Measurements from ENCODE around the gene MAP2K7.
"Not testable (repeated sequence)": the region's sequence is repeated elsewhere in the genome, so short reads cannot be mapped to it uniquely, and the experiment has no call there.

Gene MAP2K7

DNA sequence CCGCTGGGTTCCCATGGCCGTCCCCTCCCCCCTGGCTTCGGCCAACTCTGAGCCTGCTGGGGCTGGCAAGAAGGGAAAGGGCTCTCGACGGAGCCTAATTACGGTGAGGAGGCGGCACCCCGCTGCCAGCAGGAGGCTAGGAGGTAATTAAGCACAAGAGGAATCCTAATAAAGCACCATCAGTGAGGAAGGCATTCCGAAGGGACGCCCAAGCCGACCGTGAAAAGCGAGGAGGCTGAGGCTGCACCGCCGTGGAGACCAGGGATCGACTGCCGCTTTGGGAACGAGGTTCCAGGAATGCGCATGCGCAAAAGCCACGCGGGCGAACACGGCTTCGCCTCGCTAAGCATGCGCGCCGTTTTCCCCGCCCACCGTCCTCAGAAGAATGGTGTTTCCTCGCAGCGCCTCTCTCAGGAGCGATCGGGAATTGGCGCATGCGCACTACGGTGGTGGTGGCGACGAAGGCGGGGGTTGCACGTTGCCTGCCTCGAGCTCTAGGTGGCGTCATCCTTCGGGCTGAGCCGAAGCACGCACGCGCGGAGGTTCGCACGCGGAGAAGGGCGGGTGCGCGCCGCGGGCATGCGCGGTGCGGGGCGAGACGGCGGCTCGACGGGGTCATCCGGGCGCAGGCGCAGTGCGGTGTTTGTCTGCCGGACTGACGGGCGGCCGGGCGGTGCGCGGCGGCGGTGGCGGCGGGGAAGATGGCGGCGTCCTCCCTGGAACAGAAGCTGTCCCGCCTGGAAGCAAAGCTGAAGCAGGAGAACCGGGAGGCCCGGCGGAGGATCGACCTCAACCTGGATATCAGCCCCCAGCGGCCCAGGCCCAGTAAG lies at the start of gene MAP2K7:
Gene MAP2K7 (plus strand): TSS at position 634 of the 830 bp plus-strand sequence. CDS start 68 bp downstream, at position 702.
- peak; percentile 99 for DNase-seq (ENCODE audit: low spot score)

DNA sequence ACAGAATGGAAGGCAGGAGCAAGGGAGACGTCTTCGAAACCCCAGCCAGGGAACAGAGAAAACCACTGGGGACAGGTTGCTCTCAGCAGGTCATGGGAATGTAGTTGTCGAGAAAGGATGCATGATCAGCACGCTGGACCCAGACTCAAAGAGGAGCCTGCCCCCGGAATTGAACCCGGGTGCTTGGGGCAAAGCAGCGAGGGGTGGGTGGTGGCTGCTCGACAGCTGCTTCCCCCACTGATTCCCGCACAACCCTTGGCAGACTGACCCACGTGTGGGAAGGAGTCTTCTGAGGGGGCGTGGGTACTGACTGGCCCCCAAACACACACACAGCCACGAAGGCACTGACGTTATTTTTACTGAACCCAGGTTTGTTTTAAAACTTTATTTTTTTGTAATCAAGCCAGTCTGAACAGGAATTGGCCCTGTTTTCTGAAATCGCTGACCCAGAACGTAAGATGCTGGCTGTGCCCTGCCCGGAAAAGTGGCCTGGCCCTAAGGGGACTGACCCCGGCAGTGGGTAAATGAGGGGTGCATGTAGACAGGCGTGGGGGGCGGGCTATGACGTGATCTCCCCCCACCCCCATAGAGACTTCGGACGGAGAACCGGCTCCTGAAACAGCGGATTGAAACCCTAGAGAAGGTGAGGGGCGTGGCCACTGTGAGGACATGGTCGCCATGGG lies 48.1 kb upstream of the MAP2K7 start:
- no peak for DNase-seq (ENCODE audit: low spot score)

DNA sequence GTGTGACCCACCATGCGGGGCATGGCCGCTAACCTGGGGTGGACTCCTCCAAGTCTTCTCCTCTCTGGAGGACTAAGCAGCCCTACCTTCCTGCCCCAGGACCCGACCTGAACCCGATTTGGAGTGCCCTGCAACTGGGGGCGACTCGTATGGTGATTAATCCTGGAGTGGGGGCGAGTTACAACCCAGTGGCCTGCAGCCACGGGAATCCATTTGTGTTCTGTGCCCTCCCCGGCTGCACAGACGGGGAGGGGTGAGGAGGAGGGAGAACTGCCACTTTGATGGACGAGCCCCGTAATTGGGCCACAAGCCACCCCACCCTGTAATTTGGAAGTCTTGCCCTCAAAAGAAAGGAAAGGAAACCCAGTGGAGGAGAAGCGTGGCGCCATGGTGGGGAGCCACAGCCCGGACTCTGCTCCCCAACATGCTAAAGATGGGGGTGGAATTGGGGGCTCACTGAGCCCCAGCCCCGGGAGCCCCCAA lies 47.5 kb upstream of the MAP2K7 start:
- no peak for DNase-seq (ENCODE audit: low spot score)

DNA sequence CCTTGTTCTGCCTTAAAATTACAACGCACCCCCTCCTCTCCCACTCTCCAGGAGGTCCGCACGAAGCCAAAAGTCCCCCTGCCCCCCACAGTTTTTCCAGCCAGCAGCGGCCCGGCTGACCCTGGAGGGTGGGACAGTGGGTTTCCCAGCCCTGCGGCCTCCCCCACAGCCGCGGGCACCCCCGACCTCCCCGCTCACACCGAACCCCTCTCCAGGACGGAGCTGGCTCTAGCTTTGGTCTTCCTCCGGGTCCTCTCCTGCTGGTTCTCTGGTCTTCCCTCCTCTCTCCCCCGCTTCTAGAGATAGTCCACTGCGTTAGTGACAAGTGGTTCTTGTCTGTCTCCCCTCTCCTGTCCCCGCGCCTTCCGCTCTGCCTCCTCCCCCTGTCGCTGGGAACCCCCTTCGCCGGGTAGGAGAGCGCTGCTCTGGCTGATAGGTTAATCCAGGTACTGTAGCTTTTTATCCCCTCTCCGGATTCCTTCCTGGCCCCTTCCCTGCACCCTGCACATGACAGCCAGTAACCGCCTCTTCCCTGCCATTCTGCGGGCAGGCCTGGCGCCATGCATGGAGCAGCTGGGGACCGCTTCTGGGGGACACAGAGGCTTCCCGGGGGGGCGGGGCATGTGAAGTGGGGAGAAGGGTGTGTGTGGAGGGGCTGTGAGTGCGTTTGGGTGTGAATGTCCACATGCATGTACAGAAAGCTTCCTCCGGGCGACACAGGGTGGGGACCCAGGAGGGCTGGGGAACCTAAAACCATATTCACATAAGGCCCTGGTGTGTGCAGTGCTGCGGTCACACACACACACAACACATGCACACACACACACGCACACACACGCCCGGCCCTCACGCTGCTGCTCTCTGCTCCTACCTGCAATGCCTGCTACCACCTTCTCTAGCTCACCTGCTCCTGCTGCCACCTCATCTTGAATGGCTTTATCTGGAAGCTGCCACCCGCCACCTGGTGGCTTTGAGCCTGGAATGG lies 46.7 kb upstream of the MAP2K7 start:
- no peak for DNase-seq (ENCODE audit: low spot score)

DNA sequence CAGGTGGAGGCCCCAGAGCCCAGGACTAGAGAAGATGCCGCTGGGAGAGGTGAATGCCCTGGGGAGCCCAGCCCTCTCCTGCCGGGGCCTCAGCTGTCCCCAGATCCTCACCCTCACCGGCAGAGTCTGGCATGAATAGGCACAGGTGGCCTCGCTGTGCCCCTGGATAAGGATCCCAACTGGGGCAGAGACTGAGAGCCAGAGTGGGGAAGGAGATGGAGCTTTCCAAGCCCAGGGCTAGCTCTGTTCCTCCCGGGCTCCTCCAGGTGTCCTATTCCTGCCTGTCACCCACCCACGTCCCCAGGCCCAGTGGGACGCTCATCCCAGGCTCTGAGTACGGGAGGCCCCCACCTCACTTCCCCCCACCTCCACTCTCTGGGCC lies 46.0 kb upstream of the MAP2K7 start:
- DNase-seq (ENCODE audit: low spot score), result no peak

DNA sequence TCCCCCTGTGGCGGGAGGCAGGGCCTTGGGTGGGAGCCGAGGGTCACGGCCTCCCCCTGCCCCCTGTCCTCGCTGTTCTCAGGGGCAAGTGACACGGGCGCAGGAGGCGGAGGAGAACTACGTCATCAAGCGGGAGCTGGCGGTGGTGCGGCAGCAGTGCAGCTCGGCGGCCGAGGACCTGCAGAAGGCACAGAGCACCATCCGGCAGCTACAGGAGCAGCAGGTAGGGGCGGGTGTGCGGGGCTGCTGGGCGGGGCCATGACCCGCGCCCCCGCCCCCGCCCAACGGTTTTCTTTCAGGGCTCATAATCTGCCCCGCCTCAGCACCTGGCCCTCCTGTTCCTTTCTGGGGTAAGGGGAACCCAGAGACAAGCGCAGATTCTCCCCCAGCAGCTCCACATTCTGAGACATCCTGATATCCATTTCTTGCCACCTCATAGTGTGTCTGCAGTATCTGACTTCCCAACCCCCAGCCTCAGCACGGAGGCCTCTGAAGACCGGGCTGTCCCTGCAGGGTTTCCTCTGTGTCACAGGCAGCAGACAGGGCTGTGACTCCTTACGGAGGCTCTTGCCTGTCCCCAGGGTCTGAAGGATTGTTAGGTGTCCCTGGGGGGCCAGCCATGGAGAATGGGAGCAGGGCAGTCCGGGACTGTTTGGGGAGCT lies 45.4 kb upstream of the MAP2K7 start:
- DNase-seq (ENCODE audit: low spot score), result peak; percentile 67

DNA sequence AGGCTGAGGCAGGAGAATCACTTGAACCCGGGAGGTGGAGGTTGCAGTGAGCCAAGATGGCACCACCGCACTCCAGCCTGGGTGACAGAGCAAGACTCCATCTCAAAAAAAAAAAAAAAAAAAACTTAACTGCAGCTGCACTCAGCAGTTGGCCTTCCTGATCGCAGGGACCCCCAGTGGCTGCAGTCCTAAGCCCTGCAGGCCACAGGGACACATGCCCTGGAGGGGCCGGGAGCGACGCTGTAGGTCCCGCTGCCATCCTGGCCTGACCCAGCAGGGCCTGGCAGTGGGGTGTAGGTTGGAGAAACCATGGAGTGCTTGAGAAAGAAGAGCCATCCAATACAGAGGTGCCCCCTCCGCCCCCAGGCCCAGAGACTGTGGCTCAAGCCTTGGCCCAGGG lies 44.6 kb upstream of the MAP2K7 start:
- not testable (repeated sequence) for DNase-seq (ENCODE audit: low spot score)

DNA sequence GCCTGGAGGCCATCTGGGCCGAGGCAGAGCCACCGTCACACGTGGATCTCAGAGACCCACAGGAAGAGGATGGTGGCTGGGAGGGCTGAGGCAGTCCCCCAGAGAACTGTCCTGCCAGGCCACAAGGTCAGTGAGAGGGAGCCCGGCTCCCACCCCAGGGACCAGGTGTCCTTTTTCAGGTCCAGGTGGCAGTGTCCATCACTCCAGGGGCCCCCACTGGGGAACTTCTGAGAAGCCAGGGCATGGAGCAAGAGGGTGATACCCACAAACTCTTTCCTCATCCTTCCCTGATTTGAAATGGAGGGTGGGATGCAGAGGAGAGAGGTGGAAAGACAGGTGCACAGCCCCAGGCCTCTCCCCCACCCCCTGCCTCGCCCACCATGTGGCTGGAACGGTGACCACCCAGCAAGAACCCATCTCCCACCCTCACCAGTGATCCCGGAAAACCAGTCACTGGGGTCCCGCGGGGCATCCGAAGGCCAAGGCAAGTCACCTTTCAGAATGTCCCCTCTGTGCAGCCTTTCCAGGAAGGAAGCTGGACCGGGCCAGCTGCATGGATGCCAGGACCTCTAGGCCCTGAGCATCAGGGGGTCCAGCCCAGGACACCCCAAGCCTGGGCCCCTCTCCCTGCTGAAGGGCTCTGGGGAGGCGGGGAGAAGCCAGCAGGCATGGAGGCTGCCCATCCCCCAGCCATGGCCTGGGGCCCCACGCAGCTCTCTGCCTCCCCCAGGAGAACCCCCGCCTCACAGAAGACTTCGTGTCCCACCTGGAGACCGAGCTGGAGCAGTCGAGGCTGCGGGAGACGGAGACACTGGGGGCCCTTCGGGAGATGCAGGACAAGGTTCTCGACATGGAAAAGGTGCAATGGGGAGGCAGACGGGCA lies 43.6 kb upstream of the MAP2K7 start:
- no peak for DNase-seq (ENCODE audit: low spot score)

DNA sequence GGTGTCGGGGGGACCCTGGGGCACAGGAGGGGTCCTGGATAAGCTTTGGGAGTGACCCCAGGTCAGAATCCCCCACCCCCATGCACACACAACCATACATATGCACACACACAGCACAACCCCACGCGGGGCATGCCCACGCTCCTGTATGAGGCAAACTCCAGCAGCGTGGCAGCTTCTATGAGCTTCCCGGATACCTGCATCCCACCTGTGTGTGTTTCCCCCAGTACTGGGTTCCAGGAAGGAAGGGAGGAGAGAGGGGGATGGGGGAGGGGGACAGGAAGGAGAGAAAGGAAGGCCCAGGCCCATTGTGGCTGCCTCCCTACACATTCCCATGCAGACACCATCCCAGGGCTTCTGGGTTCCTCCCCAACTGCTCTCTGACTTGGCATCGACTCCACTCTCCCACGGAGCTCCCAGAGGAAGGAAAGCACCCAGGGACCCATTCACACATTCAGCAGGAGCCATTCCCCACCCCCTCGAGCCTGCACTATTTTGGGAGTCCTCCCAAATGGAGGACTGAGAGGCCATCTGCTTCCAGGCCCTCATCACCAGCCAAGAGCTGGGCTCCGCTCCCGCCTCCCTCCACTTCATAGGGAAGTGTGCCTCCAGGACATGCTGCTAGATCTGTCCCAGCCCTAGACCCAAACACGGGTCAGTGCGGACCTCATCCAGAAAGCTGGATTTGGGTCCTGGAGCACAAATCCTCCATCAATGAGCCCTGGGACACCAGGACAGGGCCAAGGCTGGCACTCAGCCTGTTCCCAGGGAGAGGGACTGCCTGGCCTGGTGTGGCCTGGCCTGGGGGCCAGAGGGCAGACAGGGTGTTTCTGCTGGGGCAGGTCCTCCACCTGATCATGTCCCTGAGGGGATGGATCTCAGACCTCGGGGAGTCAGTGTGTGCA lies 42.7 kb upstream of the MAP2K7 start:
- DNase-seq (ENCODE audit: low spot score), result no peak

DNA sequence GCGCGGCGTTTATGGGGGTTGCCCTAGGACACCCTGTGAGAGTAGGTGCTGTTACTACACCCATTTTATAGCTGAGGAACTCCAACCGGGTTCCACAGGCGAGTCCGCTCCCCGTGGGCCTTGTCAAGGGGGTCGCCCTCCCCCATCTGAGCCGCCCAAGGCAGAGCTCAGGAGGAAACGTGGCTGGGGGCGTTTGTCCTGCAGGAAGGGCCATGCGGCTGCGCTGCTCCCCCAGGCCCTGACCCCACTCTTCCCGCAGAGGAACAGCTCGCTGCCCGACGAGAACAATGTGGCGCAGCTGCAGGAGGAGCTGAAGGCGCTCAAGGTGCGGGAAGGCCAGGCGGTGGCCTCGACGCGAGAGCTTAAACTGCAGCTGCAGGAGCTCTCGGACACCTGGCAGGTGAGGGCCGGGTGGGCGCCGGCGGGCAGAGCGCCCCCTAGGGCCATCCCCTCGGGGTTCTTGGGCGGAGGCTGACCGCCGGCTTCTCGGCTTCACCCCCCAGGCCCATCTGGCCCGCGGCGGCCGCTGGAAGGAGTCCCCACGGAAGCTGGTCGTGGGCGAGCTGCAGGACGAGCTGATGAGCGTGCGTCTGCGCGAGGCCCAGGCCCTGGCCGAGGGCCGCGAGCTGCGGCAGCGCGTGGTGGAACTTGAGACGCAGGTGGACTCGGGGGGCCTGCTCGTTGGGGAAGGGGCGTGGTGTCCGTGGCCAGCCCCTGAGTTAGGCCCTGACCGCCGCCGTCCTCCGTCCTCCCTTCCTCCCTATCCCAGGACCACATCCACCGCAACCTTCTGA lies 41.9 kb upstream of the MAP2K7 start:
- no peak for DNase-seq (ENCODE audit: low spot score)

DNA sequence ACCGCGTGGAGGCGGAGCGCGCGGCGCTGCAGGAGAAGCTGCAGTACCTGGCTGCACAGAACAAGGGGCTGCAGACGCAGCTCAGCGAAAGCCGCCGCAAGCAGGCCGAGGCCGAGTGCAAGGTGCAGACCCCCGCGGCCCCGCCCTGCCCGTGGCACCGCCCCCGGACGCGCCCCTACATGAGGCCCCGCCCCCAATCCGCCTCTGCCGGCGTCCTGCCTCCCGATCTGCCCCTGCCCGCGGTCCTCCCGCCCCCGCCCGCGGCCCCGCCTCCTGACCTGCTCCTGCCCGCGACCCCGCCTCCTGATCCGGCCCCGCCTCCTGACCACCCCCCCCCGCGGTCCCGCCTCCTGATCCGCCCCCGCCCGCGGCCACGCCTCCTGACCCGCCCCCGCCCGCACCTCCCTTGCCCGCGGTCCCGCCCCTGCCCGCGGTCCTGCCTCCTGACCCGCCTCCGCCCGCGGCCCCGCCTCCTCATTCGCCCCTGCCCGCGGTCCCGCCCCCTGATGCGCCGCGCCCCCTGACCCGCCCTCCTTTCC lies 41.2 kb upstream of the MAP2K7 start:
- DNase-seq (ENCODE audit: low spot score), result peak; percentile 78

DNA sequence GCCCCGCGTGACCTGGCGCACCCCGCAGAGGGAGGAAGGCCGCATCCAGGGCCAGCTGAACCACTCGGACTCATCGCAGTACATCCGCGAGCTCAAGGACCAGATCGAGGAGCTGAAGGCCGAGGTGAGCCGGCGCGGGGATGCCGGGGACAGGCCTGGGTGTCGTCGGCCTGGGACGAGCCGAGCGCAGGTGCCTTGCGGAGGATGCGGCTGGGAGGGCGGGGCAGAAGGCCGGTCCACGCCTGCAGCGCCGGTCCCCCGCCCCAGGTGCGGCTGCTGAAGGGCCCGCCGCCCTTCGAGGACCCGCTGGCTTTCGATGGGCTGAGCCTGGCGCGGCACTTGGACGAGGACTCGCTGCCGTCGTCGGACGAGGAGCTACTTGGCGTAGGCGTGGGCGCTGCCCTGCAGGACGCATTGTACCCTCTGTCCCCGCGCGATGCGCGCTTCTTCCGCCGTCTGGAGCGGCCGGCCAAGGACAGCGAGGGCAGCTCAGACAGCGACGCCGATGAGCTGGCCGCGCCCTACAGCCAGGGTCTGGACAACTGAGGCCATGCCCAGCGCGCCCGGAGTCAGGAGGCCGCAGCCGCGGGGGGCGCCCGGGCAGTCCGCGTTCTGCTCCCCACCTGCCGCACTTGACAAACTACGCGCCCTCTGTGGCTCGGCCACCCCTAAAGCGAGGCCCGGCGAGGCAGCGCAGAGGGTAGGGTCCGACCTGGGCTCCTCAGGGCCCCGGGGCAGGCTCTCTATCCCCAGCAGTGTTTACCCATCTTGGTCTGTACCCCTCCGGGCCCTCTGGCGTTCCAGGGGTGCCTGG lies 40.3 kb upstream of the MAP2K7 start:
- DNase-seq (ENCODE audit: low spot score), result no peak

DNA sequence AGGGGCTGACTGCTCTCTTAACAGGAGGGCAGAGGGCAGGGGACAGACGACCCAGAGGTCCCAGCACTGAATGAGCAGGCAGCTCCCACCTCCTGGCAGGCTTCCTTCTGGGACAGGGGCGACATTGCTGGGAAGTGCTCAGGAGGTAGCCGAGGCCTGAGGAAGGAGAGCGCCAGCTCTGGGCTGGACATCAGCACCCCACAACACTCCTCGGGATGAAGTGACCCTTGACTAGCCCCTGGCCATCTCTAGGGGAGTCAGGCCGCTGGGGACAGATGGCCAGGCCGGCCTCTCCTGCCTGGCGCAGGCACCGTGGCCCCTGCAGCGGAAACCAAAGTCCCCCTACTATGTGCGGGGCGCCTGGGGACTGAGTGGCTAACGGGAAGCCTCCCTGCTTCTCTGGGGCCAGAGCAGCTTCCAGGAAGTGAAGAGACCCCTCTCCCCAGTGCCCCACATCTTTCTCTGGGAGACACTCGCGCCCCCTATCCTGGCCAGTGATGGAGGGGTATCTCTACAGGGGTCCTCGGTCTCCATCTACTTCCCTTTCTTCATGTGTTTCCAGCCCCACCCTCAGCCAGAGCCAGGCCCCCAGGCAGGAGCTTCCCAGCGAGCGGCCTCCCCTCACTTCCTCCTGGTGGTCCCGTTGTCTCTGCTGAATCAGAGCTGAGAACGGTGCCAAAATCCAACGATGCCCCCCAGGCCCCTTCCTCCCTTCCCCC lies 39.5 kb upstream of the MAP2K7 start:
- DNase-seq (ENCODE audit: low spot score), result no peak

DNA sequence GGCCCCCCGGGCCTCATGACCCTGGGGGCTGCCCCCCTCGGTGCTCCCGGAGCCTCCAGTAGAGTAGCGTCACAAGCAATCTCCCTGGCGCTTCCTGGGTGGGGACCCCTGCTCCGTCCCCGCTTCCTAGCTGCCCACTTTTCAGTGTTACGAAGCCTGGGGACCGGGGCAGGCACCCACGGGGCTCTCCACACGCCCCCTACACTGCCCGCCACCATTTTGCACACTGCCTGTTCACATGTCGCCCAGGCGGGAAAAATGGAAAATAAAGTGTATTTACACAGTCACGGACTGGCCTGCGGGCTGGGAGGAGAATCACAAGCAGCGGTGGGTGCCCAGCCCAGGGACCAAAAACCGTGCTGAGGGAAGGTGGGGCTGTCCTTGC lies 39.0 kb upstream of the MAP2K7 start:
- no peak for DNase-seq (ENCODE audit: low spot score)

DNA sequence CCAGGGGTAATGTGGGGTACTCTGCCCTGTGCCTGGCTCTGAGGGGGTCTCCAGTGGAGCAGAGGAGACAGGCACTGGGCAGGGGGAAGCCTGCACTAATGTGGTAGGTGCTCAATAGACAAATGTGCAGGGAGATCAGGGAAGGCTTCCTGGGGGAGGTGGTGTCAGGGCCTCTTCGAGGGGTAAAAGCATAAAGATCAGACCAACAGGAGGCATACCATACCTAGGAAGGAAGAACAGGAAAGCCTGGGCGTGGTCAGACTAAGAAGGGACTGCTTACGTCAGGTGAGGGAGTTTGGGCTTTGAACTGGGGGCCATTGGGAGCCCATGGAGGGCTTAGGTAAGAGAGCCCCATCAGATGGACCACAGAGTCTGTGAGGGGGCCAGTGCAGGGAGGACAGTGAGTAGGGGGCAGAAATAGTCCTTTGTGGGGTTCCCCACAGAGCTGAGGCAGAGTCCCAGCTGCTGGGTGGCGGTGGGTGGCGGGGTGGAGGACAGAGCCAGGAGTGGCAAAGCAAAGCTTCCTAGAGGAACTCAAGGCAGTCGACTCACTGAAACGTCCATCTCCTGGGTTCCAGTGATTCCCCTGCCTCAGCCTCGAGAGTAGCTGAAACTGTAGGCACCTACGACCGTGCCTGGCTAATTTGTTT lies 38.3 kb upstream of the MAP2K7 start:
- DNase-seq (ENCODE audit: low spot score), result peak; percentile 31

DNA sequence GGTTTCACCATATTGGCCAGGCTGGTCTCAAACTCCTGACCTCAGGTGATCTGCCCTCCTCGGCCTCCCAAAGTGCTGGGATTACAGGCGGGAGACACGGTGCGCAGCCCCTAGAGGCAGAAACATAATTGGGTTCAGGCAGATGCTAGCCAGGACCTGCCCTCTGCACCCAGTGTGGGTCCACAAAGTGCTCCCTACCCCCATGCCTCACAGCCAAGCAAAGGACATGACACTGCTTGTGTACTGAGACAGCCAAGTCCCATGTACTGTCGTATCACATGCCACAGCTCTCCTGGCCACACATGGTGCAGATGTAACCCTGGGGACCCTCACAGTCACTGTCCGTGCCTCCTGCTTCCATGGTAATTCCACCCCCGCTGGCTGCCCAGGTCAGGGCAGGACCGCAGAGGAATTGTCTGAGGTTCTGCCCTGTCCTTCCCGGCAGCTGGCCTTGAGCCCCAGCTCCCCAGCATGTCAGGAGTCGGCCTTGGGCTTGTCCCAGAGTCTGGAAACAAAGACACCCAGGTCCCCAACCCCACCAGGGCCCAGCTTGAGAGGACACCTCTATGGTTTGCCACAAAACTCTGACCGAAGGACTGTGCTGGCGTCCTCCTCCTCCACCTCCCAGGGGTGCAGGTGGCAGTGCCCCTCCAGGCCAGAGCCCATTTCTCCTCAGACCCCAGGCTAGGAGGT lies 37.1 kb upstream of the MAP2K7 start:
- DNase-seq (ENCODE audit: low spot score), result no peak

All from NAMALWA (cell line).